C1 segment of cervical spinal cord (tissue), 14 donors: ENCODE results near the gene CHRM4.

Experiments used
- DNase-seq, 14 donors: peaks; one replicate each; lab custom pipeline; 2025; lab: John Stamatoyannopoulos, UW

Gene CHRM4

DNA sequence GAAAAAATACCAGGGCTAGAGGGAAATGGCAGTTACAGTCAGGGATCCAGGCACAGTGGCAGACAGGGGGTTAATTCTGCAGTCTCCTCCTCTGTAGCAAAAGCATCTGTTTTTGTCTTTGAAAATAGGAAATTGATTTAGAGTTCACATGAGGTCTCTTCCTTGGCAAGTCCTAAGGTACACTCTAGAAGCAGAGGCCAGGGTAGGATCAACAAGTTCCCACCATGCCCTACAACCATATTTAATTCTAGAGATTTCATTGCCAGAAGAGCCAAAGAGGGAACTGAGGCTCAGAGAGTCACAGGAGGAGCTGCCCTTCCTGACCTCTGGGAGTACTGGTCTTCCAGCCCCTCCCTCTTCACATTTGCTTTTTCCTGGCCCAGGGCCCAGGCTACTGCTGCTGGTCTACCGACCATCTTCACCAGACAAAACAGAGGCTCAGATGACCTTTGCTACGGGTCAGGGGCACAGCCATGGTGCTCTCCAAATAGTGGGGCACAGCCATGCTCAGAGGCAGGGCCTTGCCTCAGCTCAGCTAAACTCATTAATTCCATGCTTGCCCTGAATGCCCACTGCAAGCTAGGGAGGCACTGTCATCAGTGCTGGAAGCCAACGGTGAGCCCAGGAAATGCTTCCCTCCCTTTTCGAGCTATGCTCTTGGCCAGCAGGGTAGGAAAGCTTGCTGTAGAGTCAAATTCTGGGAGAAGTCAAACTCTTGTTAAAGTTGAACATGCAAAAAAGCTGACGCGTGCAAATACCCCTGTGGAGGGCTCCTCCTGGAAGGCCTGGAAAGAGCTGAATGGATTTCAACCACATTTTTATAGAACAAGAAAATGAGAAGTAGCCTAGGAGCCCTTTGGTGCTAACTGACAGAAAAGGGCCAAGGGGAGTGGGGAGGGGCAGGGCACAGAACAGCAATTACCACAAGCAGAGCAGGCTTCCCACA lies 11.7 kb upstream of the CHRM4 start:
- DNase-seq, result peak in 1 of 14 donors; percentile 37

- DNase-seq, result no peak
These were observed 6.0 kb upstream of the CHRM4 start for GRCh38 chr11:46397526-46397925.

- DNase-seq, result no peak
These were observed 2.2 kb upstream of the CHRM4 start for GRCh38 chr11:46393759-46394158.

GRCh38 chr11:46393231-46393616 lies 1.6 kb upstream of the CHRM4 start:
- no peak for DNase-seq

GRCh38 chr11:46392421-46393230 lies 1.1 kb upstream of the CHRM4 start:
- DNase-seq, result peak in 10 of 14 donors; percentile 24 to 80 (median 47)

- no peak for DNase-seq
These were observed 394 bp downstream of the CHRM4 start for GRCh38 chr11:46391186-46391577.

DNA sequence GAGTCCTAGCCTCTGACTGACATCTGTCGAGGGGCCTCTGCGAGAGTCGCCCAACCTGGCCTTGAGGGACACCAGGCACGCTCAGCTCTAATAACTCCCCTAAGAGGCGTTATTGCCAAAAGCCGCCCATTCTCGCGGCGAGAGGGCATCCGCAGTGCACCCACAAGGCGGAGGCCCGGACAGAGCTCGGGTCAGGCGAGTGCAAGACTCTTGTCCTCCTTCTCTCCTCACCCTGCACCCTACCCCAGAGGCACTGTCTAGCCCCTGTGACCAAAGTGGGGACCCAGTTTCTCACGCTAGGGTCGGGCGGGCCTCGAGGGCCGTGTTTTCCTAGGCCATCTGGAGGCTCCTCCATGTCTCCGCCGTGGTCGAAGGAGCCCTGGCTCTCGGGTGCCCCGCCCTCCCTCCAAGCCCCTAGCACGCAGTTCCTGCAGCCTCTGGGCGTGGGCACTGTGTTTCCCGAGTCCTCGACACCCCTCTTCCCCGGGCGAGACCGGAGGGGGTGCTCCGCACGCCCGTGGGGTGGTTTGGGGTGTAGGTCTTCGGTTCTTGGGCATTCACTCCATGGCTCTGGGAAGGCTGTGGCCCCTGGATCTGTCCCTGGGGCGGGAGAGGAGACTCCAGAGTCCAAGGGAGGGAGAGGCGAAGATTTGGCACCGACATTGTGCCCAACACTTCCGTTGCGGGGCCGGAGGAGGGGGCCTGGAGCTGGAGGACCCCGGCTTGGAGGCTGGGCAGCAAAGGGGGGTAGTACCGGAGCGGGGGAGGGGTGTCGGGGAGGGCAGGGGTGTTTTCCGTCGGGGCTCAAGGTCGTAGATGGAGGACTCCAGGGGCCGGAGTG lies 1.0 kb downstream of the CHRM4 start:
- no peak for DNase-seq

DNA sequence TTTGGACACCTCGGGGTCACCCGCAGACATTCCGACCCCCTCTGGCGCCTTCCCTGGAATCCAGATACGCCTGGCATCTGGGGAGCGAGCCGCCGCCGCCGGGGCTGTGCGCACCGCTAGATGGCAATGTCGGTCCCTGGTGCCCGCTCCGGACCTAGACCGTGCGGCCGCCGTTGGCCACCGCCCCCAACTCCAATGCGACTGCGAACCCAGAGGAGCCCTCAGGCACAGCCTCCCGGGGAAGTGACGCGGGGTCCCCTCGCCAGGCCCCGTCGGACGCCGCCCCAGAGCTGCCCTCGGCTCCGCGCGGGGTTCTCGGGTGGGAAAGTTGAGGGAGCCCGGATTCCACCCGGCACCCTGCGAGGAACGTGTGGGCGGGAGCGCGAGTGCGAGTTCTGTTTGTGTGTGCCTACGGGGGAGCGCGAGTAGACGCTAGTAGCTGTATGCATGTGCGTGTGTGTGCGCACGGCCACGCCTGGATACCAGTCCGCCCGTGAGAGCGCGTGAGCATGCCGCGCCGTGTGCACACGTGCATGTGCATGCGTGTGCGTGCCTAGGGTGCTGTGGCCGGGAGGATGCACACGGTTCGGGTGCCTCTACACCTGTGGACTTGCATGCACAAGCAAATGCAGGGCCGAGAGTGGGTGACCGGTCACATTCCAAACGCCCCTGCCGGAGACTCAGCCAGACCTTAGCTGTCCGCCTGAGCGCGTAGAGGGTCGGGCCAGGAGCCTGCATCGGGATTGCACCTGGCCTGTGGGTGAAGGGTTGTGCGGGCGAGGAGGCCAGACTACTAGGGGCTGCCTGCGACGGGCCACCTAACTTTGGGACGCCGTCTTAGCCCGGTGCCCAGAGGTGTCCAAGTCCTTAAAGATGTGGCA lies 1.9 kb downstream of the CHRM4 start:
- peak in 6 of 14 donors; percentile 16 to 57 (median 22) for DNase-seq

DNA sequence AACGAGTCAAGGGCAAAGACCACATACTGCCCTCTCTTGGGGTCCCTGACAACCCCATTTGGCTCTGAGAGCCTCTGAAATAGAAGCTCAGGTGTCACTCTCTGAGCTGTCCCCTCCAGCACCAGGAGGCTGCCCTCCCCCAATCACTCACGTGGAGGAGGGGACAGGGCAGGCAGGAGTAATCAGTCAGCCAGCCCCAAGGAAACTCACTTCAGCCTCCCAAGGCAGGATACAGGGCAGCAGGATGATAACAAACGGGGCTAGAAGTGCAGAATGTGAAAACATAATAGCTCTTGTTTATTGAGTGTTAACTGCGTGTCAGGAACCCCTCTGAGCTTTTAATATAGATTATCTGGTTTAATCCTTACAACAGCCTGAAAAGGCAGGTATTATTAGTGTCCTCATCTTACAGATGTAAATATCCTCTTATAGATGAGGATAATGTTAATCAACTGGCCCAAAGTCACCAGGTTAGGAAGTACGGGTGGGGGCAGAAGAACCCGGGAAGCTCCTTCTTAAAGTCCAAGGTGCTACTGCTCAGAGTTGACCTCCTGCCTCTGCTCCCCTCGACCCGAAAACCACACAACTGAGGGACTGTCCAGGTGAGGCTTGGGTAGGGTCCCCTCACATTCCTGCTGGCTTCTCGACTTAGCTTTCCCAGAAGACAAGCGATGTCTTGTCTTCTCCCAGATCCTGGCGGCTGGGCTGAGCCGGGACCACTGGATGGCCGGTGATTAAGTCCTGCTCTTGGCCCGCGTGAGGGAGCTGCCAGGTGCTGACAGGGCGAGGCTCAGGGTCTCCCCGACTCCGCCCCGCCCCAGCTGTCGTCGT lies 2.7 kb downstream of the CHRM4 start:
- DNase-seq, result no peak

GRCh38 chr11:46387919-46388618 lies 3.5 kb downstream of the CHRM4 start:
- DNase-seq, result no peak

DNA sequence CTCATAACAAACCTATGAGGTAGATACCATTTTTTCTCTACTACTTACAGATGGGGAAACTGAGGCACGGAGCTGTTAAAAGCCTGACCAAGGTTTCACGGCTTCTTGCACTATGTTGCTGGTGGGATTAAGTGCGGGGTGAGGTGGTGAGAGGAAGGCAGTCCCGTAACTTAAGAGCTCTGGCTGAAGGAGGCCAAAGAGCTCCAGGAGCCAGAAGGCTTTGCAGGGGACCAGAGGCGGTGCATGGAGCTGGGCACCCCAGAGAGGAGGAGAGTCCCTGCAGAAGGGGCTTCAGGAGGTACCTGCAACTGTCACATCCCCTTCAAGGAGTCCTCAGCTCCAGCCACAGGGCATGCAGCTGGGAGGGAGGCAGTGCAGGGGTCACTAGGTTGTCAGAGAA lies 4.1 kb downstream of the CHRM4 start:
- no peak for DNase-seq

DNA sequence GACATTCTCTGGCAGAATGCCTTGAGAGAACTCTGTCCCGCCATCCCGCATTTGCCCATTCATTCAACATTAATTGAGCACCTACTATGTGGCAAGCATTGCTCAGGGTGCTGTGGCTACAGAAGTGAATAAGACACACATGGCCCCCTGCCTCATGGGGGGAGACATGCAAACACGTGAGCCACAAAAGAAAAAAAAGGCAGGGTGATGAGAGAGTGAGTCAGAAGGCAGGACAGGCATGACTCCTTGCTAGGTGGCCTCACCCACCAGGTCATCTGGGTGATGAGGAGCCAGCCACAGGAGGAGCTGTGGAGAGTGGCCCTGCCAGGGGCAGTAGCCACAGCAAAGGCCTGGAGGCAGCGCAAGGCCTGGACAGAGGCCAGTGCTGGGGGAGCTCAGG lies 4.9 kb downstream of the CHRM4 start:
- no peak for DNase-seq

- no peak for DNase-seq
These were observed 5.5 kb downstream of the CHRM4 start for GRCh38 chr11:46386005-46386578.

- DNase-seq, result no peak
These were observed 6.2 kb downstream of the CHRM4 start for GRCh38 chr11:46385169-46386004.

- DNase-seq, result no peak
These were observed 7.4 kb downstream of the CHRM4 start for GRCh38 chr11:46383974-46384701.

DNA sequence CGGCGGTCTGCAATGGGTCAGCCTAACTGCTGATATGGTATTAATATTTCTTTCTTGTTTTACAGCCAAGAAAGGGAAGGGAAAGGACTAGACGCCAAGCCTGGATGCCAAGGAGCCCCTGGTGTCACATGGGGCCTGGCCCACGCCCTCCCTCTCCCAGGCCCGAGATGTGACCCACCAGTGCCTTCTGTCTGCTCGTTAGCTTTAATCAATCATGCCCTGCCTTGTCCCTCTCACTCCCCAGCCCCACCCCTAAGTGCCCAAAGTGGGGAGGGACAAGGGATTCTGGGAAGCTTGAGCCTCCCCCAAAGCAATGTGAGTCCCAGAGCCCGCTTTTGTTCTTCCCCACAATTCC lies 8.2 kb downstream of the CHRM4 start:
- no peak for DNase-seq
